ENCODE measurements around the gene ARID3A.
"Not testable (repeated sequence)": the region's sequence is repeated elsewhere in the genome, so short reads cannot be mapped to it uniquely, and the experiment has no call there.

Gene ARID3A

DNA sequence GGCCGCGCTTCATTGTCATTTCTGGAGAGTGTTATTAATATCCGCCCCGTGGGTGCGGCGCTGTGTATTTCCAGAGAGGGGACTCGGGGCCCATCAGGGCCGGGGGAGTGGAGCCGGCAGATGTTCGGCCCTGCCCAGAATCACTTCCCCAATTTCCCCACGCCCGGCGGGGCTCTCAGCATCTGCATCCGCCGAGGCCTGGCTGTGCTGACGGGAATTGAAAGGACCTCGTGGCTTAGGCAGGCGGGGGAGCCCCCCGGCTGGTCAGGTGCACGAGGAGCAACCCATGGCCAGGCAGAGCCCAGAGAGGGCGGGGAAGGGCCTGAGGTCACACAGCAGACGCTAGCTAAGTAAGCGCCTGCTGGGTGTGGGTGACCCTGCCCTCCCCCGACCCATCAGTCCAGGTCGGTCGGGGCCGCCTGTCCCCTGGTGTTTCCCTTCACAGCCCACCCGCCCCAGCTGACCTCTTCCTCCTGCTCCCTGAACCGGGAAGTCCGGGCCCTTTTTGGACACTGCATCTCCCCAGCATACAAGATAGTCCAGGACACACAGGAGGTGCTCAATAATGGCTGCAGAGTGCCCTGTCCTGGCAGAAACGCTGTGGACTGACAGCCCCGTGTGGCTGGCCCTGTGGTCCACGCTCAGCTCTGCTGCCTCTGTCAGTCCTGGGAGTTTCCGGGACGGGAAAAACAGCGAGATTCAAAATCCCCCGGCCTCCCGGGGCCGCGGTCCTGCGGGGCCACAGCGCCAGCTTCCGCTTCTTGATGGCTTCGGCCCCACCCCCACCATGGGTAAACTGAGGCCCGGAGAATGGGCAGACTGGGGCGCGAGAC lies 22.1 kb downstream of the ARID3A start:
- no peak for DNase-seq (ENCODE audit: low read depth)

DNA sequence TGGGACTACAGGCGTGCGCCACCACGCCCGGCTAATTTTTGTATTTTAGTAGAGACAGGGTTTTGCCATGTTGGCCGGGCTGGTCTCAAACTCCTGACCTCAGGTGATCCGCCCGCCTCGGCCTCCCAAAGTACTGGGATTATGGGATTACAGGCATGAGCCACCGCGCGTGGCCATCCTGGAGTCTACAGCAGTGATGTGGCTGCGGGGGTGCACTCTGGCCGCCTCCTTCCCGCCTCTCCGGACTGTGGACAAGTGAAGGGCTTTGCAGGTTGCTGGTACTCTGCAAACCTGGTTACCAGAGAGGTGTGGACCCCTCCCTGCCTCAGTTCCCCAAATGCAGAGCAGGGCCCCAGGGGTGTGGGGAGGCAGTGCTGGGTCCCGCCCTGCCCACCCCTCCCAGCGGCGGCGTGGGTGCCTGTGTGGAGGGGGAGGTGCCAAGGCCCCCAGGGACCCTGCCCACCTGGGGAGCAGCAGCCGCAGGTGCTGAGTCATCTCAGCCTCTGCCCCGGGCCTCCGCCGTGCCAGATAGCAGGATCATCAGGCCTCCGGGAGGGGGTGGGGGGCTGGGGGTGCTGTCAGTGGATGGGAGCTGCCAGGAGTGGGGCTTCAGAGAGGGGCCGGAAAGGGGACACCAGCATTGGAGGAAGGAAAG lies 23.1 kb downstream of the ARID3A start:
- no peak for DNase-seq (ENCODE audit: low read depth)

- DNase-seq (ENCODE audit: low read depth): no peak
Observed at GRCh38 chr19:950352-951066, 24.7 kb downstream of the ARID3A start.

DNA sequence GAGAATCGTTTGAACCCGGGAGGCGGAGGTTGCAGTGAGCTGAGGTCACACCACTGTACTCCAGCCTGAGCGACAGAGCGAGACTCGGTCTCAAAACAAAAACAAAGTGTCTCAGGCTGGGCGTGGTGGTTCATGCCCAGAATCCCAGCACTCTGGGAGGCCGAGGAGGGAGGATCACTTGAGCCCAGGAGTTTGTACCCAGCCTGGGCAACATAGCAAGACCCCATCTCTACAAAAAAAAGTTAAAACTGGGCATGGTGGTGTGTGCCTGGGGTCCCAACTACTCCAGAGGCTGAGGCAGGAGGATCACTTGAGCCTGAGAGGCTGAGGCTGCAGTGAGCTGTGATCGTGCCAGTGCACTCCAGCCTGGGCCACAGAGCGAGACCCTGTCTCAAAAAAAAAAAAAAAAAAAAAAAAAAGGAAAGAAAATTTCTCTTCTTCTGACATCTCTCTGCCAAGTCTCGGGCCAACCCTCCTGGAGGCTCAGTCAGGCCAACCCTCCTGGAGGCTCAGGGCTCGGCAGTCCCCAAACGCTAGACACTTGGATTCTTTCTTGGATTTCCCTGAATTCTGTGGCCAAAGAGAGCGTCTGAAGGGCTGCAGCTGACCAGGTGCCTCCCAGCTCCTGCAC lies 26.3 kb downstream of the ARID3A start:
- no peak for DNase-seq (ENCODE audit: low read depth)

DNA sequence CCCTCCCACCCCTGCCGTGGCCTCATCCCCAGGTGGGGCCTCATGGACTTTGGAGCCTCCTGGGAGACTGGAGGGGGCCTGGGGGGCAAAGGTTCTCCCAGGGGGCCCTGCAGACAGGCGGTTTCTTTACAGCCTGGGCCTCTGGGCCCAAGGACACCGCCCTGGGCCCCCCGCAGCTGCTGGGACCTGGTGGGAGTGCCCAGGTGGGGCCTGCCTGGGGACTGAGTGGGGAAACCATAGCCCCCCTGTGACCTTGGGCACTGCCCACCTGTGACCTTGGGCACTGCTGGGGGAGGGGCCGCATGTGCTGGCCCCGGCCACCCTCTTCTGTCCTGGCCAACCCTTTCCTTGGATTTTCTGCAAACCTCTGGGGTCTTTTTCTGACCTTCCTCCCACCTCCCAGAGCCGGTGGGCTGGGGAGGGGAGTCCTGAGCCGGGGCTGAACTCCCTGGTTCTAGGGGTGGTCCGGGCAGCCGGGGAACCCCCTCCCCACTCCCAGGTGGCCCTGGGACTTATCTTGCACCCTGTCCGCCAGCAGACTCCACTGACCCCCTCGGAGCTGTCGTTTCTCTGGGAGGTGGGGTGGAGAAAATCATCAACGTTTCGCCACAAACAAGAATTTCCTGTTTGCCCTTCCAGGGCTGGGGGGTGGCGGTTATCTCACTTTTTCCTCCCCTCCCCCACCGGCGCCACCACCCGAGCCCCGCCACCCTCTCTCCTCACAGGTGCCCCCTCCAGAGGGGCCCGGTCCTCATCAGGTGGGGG lies 27.0 kb downstream of the ARID3A start:
- DNase-seq (ENCODE audit: low read depth): peak; percentile 71

DNA sequence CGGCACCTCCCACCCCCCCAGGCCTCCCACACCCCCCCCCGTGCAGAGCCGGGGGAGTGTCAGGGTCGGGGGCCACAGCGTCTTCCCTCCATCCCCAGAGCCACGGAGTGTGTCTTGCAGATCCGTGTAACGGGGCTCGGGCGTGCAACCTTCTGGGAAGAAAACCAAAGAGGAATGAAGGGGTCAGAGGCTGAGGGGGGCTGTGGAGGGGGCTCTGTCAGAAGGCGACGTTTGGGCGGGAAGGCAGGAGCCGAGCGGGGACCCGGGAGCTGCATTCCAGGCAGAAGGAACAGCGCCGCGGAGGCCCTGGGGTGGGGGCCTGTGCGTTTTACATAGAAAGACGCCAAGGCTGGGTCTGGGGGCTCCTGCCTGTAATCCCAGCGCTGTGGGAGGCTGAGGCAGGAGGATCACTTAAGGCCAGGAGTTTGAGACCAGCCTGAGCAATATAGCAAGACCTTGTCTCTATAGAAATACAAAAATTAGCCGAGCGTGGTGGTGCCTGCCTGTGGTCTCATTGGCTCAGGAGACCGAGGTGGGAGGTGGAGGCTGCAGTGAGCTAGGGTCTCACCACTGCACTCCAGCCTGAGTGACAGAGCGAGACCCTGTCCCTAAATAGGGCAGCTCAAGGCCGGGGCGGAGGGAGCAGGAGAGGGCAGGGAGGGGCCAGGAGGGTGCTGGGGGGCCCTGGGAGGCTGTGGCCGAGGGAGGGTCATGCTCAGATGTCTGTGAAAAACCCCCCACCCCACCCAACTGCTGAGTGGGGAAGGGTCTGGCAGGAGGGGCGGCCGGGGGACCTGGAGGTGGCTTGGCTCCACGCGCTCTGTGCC lies 27.8 kb downstream of the ARID3A start:
- DNase-seq (ENCODE audit: low read depth): no peak

DNA sequence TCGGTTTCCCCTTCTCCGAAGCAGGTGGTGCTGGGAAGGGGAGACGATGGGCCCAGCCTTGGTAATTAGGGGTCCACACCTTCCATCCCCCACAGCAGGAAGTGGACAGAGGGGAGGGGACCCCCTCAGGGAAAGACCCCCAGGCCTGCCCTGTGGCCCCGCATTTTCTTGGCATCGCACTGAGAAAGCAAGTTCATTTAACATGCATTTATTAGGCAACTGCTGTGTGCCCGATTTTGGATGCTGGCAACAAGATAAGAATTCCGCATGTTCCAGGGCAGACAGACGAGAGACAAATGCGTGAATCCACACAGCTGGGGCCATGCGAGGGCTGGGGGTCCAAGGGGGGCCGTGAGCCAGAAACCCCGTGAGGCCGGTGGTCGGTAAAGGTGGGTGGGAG lies 28.4 kb downstream of the ARID3A start:
- no peak for DNase-seq (ENCODE audit: low read depth)

DNA sequence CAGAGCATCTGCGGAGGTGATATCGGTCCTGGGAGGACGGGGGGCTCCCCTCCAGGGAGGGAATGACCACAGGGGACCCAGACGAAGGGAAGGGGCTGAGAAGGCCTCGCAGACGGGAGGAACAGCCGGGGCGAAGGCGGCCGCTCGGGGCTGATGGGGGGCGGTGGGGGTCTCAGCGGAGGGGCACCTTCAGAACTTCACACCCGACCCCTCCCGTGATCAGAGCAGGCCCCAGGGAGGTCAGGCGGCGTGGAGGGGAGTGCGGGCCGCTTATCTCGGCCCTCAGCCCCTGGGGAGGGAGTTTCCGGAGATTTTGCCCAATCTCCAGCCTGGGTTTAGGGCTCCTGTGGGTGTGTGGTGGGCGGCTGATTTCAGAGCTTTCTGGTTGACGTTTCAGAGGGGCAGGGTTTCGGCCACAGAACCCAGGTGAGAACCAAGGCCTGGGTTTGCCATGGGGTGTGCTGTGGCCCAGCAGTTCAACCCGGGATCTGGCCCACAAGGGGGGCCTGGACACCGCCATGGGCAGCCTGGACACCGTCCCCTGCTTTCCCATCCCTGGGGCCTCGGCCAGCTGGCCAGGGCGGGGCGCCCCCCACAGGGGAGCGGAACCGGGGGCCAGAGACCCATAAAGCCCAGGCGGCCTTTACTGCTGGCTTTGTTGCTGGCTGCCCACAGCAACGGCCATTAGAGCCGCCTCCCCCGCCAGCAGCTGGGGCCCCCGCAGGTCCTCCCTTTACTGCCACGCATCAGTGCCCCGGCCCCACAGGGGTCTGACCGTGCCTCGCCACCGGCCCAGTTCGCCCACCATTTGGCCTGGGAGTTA lies 29.0 kb downstream of the ARID3A start:
- DNase-seq (ENCODE audit: low read depth): peak; percentile 42

GRCh38 chr19:955803-956765 lies 30.2 kb downstream of the ARID3A start:
- peak; percentile 55 for DNase-seq (ENCODE audit: low read depth)

DNA sequence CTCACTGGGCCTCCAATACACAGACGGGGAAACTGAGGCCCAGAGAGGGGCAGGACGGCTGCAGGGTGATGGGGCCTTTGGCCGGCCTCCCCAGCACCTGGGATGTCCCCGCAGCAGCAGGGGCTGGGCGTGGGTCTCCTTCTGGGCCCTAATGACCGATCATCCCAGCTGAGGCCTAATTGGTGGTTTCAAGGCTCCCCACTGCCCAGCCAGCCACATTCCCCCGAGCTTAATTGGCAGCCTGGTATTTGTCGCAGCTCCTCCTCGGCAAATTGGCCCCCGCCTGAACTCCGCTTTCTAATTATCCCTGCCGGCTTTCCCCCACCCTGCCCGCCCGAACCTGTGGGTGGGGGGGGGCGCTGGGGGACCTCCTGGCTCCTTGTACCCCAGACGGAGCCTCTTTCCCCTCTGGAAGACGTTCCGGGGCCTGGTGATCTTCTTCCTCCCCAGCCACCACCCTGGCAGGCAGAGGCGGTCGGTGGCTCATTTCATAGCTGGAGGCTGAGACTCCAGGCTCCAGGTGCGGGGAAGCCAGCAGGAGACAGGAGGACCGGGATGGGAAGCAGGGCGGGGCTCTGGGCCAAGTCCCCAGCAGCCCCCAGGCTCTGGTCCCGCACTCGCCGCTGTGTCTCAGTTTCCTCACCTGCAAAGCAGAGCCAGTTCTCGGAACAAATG lies 31.1 kb downstream of the ARID3A start:
- DNase-seq (ENCODE audit: low read depth): no peak

GRCh38 chr19:957578-957977 lies 31.7 kb downstream of the ARID3A start:
- DNase-seq (ENCODE audit: low read depth): not testable (repeated sequence)

DNA sequence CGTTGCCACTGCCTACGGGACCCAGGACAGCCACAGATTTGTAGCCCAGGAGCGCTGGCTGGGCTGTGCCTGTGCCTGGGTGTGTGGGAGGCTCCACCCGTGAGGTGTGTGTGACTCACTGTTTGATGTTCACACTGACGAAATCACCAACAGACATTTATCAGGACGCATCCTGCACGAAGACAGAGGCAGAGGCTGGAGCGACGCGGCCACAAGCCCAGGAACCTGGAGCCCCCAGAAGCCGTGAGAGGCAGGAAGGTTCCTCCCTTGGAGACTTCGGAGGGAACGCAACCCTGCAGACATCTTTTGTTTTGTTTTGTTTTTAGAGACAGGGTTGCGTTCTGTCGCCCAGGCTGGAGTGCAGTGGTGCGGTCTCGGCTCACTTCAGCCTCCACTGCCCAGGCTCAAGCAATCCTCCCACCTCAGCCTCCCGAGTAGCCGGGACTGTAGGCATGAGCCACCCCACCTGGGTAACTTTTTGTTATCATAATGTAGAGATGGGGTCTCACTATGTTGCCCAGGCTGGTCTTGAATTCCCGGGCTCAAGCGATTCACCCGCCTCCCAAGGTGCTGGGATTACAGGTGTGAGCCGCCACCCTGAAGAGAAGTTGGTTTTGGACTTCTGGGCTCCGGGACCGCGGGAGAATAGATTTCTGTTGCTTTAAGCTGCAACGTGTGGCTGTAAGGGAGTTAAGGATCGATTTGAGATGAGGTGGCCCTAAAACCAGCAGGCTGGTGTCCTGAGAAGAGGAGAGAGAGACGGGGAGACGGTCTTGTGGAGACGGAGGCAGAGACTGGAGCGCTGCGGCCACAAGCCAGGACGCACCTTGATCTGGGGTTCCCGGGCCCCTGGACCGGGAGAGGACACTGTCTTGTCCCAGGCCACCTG lies 33.4 kb downstream of the ARID3A start:
- peak; percentile 88 for DNase-seq (ENCODE audit: low read depth)

DNA sequence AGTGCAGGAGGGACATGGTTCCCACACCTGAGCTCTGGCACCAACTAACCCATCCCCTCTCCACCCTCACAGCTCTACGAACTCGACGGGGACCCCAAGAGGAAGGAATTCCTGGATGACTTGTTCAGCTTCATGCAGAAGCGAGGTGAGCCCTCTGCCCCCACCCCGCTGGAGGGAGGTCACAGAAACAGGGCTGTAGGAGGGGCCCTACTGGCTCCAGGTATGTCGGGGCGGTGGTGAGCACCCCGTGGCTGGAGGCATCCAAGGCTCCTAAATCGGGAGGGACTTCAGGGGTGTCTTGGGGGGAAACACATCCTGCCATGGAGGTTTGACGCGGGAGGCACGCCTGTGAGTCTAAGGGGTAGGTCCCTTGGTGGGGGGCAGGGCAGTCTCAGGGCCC lies 34.2 kb downstream of the ARID3A start:
- no peak for DNase-seq (ENCODE audit: low read depth)

- no peak for DNase-seq (ENCODE audit: low read depth)
Observed at GRCh38 chr19:960601-960938, 34.7 kb downstream of the ARID3A start.

DNA sequence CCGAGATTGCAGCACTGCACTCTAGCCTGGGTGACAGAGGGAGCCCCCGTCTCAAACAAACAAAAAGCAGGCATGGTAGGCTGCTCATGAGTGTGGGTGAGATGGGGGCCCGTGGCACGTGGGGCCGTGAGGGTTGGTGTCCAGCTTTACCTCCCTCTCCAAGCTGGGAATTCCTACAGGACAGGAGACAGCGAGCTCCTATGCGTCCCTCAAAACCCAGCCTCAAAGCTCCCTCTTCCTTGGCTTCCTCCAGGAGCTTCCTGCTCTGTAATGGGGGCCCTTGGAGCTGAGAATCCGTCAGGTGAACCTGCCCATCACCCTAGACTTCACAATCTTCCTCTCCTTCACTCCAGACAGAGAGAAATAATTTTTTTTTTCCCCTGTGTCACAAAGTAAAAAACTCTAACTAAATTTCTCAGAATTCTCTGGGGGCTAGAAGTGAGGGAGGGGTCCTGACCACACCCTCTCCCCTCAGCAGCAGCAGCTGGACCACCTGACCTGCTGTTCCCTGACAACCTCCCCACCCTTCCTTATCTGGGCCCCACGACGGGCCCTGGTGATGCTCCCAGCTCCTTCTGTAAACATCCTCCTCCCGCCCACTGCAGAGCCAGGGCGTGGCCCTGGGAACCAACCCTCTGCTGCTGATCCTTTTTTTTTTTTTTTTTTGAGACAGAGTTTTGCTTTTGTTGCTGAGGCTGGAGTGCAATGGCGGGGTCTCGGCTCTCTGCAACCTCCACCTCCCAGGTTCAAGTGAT lies 36.2 kb downstream of the ARID3A start:
- peak; percentile 75 for DNase-seq (ENCODE audit: low read depth)

GRCh38 chr19:962683-963400 lies 37.0 kb downstream of the ARID3A start:
- no peak for DNase-seq (ENCODE audit: low read depth)
